ENCODE results near the gene TGIF1.

TGIF1 gene

GRCh38 chr18:3498698-3499471 is 48.9 kb downstream of the TGIF1 start:
- in situ Hi-C loops (cut with HindIII; ENCODE audit: low sequenced_read_pairs) = no loop called here
- TF ChIP-seq CTCF (IDR thresholded peaks at IDR 0.05; ENCODE audit: low read depth, low read length) = no peak
- DNase-seq (ENCODE audit: low read depth, low spot score) = peak; percentile 43
- H3K4me3 ChIP-seq (ENCODE audit: low read depth, low read length) = peak overlapping the region; percentile 31

- in situ Hi-C loops (cut with HindIII; ENCODE audit: low sequenced_read_pairs) = no loop called here
- H3K4me3 ChIP-seq (ENCODE audit: low read depth, low read length) = peak overlapping the region; percentile 31
- TF ChIP-seq CTCF (IDR thresholded peaks at IDR 0.05; ENCODE audit: low read depth, low read length) = peak; percentile 20
- DNase-seq (ENCODE audit: low read depth, low spot score) = no peak
Observed at GRCh38 chr18:3499501-3499900, 49.5 kb downstream of the TGIF1 start.

- TF ChIP-seq CTCF (IDR thresholded peaks at IDR 0.05; ENCODE audit: low read depth, low read length) = no peak
- DNase-seq (ENCODE audit: low read depth, low spot score) = no peak
- in situ Hi-C loops (cut with HindIII; ENCODE audit: low sequenced_read_pairs) = no loop called here
- no peak overlapping the region for H3K4me3 ChIP-seq (ENCODE audit: low read depth, low read length)
Observed at GRCh38 chr18:3500016-3500415, 50.0 kb downstream of the TGIF1 start.

- no peak for TF ChIP-seq CTCF (IDR thresholded peaks at IDR 0.05; ENCODE audit: low read depth, low read length)
- in situ Hi-C loops (cut with HindIII; ENCODE audit: low sequenced_read_pairs) = no loop called here
- H3K4me3 ChIP-seq (ENCODE audit: low read depth, low read length) = no peak overlapping the region
- DNase-seq (ENCODE audit: low read depth, low spot score) = no peak
Observed at GRCh38 chr18:3502650-3503049, 52.7 kb downstream of the TGIF1 start.

- H3K4me3 ChIP-seq (ENCODE audit: low read depth, low read length) = no peak overlapping the region
- in situ Hi-C loops (cut with HindIII; ENCODE audit: low sequenced_read_pairs) = no loop called here
- TF ChIP-seq CTCF (IDR thresholded peaks at IDR 0.05; ENCODE audit: low read depth, low read length) = no peak
- DNase-seq (ENCODE audit: low read depth, low spot score) = no peak
Observed at GRCh38 chr18:3504637-3505036, 54.7 kb downstream of the TGIF1 start.

GRCh38 chr18:3508576-3509549 is 58.9 kb downstream of the TGIF1 start:
- TF ChIP-seq CTCF (IDR thresholded peaks at IDR 0.05; ENCODE audit: low read depth, low read length) = no peak
- DNase-seq (ENCODE audit: low read depth, low spot score) = no peak
- H3K4me3 ChIP-seq (ENCODE audit: low read depth, low read length) = no peak overlapping the region
- in situ Hi-C loops (cut with HindIII; ENCODE audit: low sequenced_read_pairs) = no loop called here
